Muscle layer of duodenum (tissue), 2 donors: ENCODE measurements around the gene ATG16L2.
"Not testable (repeated sequence)": the region's sequence is repeated elsewhere in the genome, so short reads cannot be mapped to it uniquely, and the experiment has no call there.

Experiments
- H3K27ac ChIP-seq: one replicate; pipeline ENCODE4 v1.7.0; 2013; ENCODE audit warnings: mild to moderate bottlenecking, low read length
- H3K27me3 ChIP-seq: one replicate; pipeline ENCODE4 v1.7.0; 2013; ENCODE audit warnings: low read depth, mild to moderate bottlenecking, control low read depth, low read length
- H3K36me3 ChIP-seq, 2 donors: one replicate each; pipeline ENCODE4 v1.7.0; 2013; ENCODE audit warnings: low read length in 2 of 2, control low read depth in 1 of 2, mild to moderate bottlenecking in 1 of 2; ENCODE audit not compliant: insufficient read depth in 2 of 2, control insufficient read depth in 1 of 2
- H3K4me1 ChIP-seq, 2 donors: one replicate each; pipeline ENCODE4 v1.7.0; 2013; ENCODE audit warnings: low read length in 2 of 2, mild to moderate bottlenecking in 2 of 2, control low read depth in 1 of 2, moderate library complexity in 1 of 2; ENCODE audit not compliant: insufficient read depth in 2 of 2, control insufficient read depth in 1 of 2
- H3K4me3 ChIP-seq, 2 donors: one replicate each; pipeline ENCODE4 v1.7.0; 2013; ENCODE audit warnings: low read length in 2 of 2, low read depth in 1 of 2, mild to moderate bottlenecking in 1 of 2
- H3K9me3 ChIP-seq, 2 donors: one replicate each; pipeline ENCODE4 v1.7.0; 2013; ENCODE audit warnings: low read length in 2 of 2, control low read depth in 1 of 2, mild to moderate bottlenecking in 1 of 2; ENCODE audit not compliant: control insufficient read depth in 1 of 2
- donor health status: healthy.

ATG16L2 gene

GRCh38 chr11:72840780-72841179 is 26.6 kb downstream of the ATG16L2 start:
- Histone ChIP-seq H3K27me3 (no peaks in the 10 kb centered on the region), H3K36me3 (peaks cover 28 to 58% of the 10 kb centered on the region in 2 donors), H3K9me3 (no peaks in the 10 kb centered on the region), H3K4me3 (no peak overlapping the region), H3K4me1 (peaks cover 5 to 9% of the 10 kb centered on the region in 2 donors), H3K27ac (no peak overlapping the region)

- Histone ChIP-seq H3K36me3 (peaks cover 28 to 58% of the 10 kb centered on the region in 2 donors), H3K4me1 (peaks cover under 1 to 9% of the 10 kb centered on the region in 2 donors), H3K27me3 (no peaks in the 10 kb centered on the region), H3K4me3 (no peak overlapping the region), H3K27ac (no peak overlapping the region), H3K9me3 (no peaks in the 10 kb centered on the region)
Observed at GRCh38 chr11:72841397-72841796, 27.2 kb downstream of the ATG16L2 start.

- H3K36me3 ChIP-seq, result peaks cover 28 to 58% of the 10 kb centered on the region in 2 donors
- peaks cover 0 to 9% of the 10 kb centered on the region in 2 donors for H3K4me1 ChIP-seq
- no peak overlapping the region for H3K27ac ChIP-seq
Observed at GRCh38 chr11:72842126-72842525, 27.9 kb downstream of the ATG16L2 start.

GRCh38 chr11:72842653-72843330 is 28.6 kb downstream of the ATG16L2 start:
- peaks cover 28 to 51% of the 10 kb centered on the region in 2 donors for H3K36me3 ChIP-seq
- peaks cover 0 to 9% of the 10 kb centered on the region in 2 donors for H3K4me1 ChIP-seq
- no peak overlapping the region for H3K4me3 ChIP-seq
- no peaks in the 10 kb centered on the region for H3K9me3 ChIP-seq
- no peak overlapping the region for H3K27ac ChIP-seq
- H3K27me3 ChIP-seq, result no peaks in the 10 kb centered on the region

More at GRCh38 chr11:72842126-72842525, 27.9 kb downstream of the ATG16L2 start:
- H3K27me3 ChIP-seq, result no peaks in the 10 kb centered on the region
- H3K4me3 ChIP-seq, result no peak overlapping the region
- no peaks in the 10 kb centered on the region for H3K9me3 ChIP-seq

GRCh38 chr11:72844356-72844755 is 30.1 kb downstream of the ATG16L2 start:
- H3K27me3 ChIP-seq, result no peaks in the 10 kb centered on the region
- H3K4me3 ChIP-seq, result no peak overlapping the region
- H3K4me1 ChIP-seq, result peaks cover 0 to 9% of the 10 kb centered on the region in 2 donors
- H3K27ac ChIP-seq, result no peak overlapping the region
- peaks cover 25 to 37% of the 10 kb centered on the region in 2 donors for H3K36me3 ChIP-seq
- H3K9me3 ChIP-seq, result no peaks in the 10 kb centered on the region

GRCh38 chr11:72848846-72849466 is 34.7 kb downstream of the ATG16L2 start:
- no peaks in the 10 kb centered on the region for H3K27me3 ChIP-seq
- H3K27ac ChIP-seq, result no peak overlapping the region
- no peak overlapping the region for H3K4me3 ChIP-seq
- H3K36me3 ChIP-seq, result peaks cover 0 to 6% of the 10 kb centered on the region in 2 donors
- no peaks in the 10 kb centered on the region for H3K9me3 ChIP-seq
- peaks cover 0 to 8% of the 10 kb centered on the region in 2 donors for H3K4me1 ChIP-seq

- no peaks in the 10 kb centered on the region for H3K27me3 ChIP-seq
Observed at GRCh38 chr11:72850832-72851231, 36.6 kb downstream of the ATG16L2 start.

GRCh38 chr11:72851726-72852125 is 37.5 kb downstream of the ATG16L2 start:
- Histone ChIP-seq H3K36me3 (peaks cover 0 to 6% of the 10 kb centered on the region in 2 donors), H3K4me1 (peaks cover 0 to 7% of the 10 kb centered on the region in 2 donors), H3K27ac (no peak overlapping the region), H3K27me3 (no peaks in the 10 kb centered on the region), H3K9me3 (no peaks in the 10 kb centered on the region), H3K4me3 (no peak overlapping the region)

More at GRCh38 chr11:72850832-72851231, 36.6 kb downstream of the ATG16L2 start:
- Histone ChIP-seq H3K4me3 (no peak overlapping the region), H3K27ac (no peak overlapping the region), H3K36me3 (peaks cover 0 to 6% of the 10 kb centered on the region in 2 donors), H3K9me3 (no peaks in the 10 kb centered on the region), H3K4me1 (peaks cover 0 to under 1% of the 10 kb centered on the region in 2 donors)

GRCh38 chr11:72856065-72856464 is 41.9 kb downstream of the ATG16L2 start:
- H3K36me3 ChIP-seq, result peaks cover 0 to 2% of the 10 kb centered on the region in 2 donors
- H3K27ac ChIP-seq, result no peak overlapping the region
- no peak overlapping the region for H3K4me3 ChIP-seq
- H3K27me3 ChIP-seq, result no peaks in the 10 kb centered on the region
- peaks cover 0 to 14% of the 10 kb centered on the region in 2 donors for H3K4me1 ChIP-seq
- H3K9me3 ChIP-seq, result no peaks in the 10 kb centered on the region

GRCh38 chr11:72856551-72857345 is 42.5 kb downstream of the ATG16L2 start:
- Histone ChIP-seq H3K4me3 (no peak overlapping the region), H3K27ac (no peak overlapping the region)

GRCh38 chr11:72858267-72858666 is 44.1 kb downstream of the ATG16L2 start:
- H3K9me3 ChIP-seq, H3K36me3 ChIP-seq, H3K27me3 ChIP-seq, H3K27ac ChIP-seq, H3K4me3 ChIP-seq: not testable (repeated sequence)
- peaks cover 0 to 14% of the 10 kb centered on the region in 2 donors for H3K4me1 ChIP-seq

More at GRCh38 chr11:72856551-72857345, 42.5 kb downstream of the ATG16L2 start:
- Histone ChIP-seq H3K36me3 (peaks cover 0 to 2% of the 10 kb centered on the region in 2 donors), H3K27me3 (no peaks in the 10 kb centered on the region), H3K9me3 (no peaks in the 10 kb centered on the region), H3K4me1 (peaks cover 0 to 14% of the 10 kb centered on the region in 2 donors)
